Measurements from ENCODE around the gene PDCL3.

- TF ChIP-seq EZH2phosphoT487 (IDR thresholded peaks at IDR 0.05; ENCODE audit: borderline replicate concordance, low read depth) (no peak), NRF1 (IDR thresholded peaks at IDR 0.05; ENCODE audit: low read depth, low read length) (no peak), POLR2AphosphoS5 (IDR thresholded peaks at IDR 0.05; ENCODE audit: low read depth, low read length) (no peak), CTCF (IDR thresholded peaks at IDR 0.05) (no peak), MAX (IDR thresholded peaks at IDR 0.05; ENCODE audit: low read depth) (no peak), USF2 (IDR thresholded peaks at IDR 0.05; ENCODE audit: borderline replicate concordance, low read depth, low read length) (no peak), RFX5 (IDR thresholded peaks at IDR 0.05; ENCODE audit: low read length) (no peak)
Measured at GRCh38 chr2:100513650-100514049, 49.1 kb upstream of the PDCL3 start.

Data from SK-N-SH (cell line).